IPS-NIHi11 (cell line): ENCODE results near the gene LPP.

Experiments
- DNase-seq: peaks from one replicate; pipeline ENCODE4 v3.0.0; 2012; ENCODE audit warnings: mixed read lengths, low spot score

Gene LPP

GRCh38 chr3:188712248-188712924, 558.4 kb downstream of the LPP start:
- DNase-seq, result no peak

DNA sequence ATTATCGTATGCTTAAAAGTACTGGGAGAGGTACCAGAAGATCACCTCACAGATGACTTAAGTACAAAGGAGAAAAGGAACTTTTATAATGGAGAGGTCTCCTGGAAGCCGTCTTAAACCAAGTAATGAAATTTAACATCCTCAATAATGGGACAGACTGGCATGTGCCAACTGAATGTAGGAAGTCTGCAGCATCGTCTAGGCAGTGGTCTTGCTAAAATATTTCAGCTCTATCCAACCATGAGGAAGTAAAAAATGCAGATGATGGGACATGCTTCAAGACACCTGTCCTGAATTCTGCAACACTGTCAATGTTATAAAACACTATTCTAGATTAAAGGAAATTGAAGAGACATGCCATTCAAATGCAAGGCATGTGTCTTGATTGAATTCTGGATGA, 559.0 kb downstream of the LPP start:
- DNase-seq, result no peak

- DNase-seq, result no peak
Measured at GRCh38 chr3:188719545-188719944, 565.6 kb downstream of the LPP start.

- DNase-seq, result no peak
Measured at GRCh38 chr3:188720215-188720614, 566.3 kb downstream of the LPP start.

- no peak for DNase-seq
Measured at GRCh38 chr3:188720636-188721035, 566.7 kb downstream of the LPP start.

- DNase-seq, result no peak
Measured at GRCh38 chr3:188721312-188721711, 567.4 kb downstream of the LPP start.

DNA sequence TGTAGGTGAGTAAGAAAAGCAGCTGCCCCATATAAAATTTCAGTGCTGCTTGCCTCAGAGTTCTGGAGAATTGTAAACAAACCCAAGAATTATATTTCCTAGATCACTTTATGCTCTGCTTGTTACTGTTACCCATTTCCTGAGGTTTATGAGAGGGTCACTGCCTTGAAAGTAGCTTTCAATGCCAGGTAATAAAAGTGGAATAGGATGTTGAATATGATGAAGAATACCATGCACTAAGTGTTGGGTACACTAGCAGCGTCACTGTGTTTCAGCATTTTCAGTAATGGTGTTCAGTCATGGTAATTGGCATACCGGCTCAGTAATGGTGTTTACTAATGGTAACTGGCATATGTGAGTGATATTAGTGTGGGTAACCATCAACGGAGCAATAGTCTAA, 568.0 kb downstream of the LPP start:
- DNase-seq, result no peak

GRCh38 chr3:188722963-188723362, 569.0 kb downstream of the LPP start:
- DNase-seq, result no peak

DNA sequence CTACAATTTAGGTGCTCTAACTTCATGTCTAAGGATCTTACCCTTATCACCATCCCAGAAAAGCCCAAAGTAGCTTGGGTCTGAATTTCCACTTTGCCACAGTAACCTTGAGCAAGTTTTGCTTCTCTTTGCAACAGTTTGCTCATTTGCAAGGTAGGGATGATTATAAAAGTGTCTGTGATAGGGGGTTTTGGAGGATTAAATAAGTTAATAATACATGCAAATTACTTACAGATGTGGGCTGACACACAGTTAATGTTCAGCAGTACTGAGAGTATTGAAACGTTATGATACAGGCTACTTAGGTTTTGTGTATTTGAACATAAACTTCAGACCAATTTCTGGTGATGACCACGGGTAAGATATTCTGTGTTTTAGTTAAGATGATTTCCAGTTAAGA, 573.1 kb downstream of the LPP start:
- no peak for DNase-seq

- no peak for DNase-seq
Measured at GRCh38 chr3:188728371-188728896, 574.5 kb downstream of the LPP start.

- no peak for DNase-seq
Measured at GRCh38 chr3:188729422-188729821, 575.5 kb downstream of the LPP start.

DNA sequence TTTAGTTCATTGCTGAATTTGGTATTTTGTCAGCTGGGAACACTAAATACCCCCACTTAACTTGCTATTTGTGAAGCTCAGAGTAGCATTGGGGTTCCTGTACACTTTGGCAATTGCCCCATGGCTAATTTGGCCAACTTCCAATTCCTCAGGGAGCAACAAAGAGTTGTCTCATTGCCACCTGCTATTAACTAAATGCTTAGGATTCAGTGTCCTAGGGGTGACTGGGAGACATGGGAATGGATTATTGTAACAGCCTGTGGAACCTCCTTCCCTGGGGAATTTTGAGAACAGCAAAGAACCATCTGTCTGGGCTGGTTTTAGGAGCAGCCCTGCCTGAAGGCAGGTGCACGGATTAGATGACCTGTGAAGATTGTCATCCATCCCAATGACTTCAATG, 580.4 kb downstream of the LPP start:
- DNase-seq, result no peak

DNA sequence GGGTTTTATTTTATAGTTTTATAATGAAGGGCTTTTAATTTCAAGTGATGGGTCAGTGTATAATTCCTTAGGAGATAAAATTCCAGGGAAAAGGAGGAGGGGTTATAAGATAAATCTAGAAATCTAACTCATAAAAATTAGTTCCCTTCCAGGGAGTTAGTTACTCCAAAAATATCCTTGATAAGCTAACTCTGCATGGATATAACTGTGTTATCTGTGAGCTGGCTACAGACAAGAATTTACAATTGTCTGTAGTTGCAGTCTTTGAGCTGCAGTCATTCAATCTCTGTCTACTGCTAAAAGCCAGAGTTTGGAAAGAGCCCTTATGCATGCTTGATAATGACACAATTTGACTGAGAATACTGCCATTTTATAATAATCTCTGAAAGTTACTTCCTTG, 585.6 kb downstream of the LPP start:
- DNase-seq, result no peak

GRCh38 chr3:188740010-188740409, 586.1 kb downstream of the LPP start:
- no peak for DNase-seq

GRCh38 chr3:188742755-188743550, 589.0 kb downstream of the LPP start:
- DNase-seq, result no peak

GRCh38 chr3:188744166-188744565, 590.2 kb downstream of the LPP start:
- DNase-seq, result no peak

- no peak for DNase-seq
Measured at GRCh38 chr3:188745031-188745430, 591.1 kb downstream of the LPP start.

- DNase-seq, result no peak
Measured at GRCh38 chr3:188746291-188746783, 592.4 kb downstream of the LPP start.

GRCh38 chr3:188747489-188747888, 593.5 kb downstream of the LPP start:
- DNase-seq, result no peak

DNA sequence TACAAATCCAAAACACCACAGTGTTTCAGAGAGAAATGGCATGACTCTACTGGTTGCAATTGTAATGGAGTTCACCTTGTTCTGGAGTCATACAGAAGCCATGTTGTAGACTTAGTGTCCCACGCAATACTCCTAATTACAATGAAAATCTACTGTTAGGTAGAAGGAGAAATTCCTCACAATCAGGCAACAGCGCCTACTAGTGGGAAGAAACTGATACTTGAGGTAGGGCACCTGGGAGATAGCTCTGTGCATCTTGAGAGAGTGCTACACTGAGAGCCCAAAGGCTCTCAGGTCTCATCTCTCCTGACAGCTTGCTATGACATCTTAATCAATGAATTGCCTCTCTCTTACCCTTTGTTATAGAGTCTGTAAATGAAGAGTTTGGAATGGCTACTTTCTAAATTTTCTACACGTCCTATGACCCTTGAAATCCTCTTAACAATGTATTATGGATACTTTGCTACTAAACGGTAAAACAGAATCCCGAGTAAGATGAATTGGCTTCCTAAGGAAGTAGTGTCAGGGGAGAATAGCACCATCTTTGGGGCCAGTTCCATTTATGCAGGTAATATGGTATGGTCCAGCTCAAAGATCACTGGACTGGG, 595.2 kb downstream of the LPP start:
- DNase-seq, result peak; percentile 57

DNA sequence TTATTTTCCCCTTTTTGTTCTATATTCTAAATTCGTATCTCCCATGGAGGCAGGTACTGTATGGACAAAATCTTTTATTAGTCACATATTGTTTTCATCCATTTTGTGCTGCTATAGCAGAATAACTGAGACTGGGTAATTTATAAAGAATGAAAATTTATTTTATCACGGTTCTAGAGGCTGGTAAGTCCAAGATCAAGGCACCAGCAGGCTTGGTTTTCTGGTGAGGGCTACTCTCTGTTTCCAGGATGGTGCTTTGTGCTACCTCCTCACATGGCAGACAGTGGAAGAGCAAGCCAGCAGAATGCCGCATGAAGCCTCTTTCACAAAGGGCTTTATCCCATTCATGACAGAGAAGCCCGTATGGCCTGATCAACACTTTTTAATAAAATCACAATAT, 595.9 kb downstream of the LPP start:
- no peak for DNase-seq

GRCh38 chr3:188750617-188751016, 596.7 kb downstream of the LPP start:
- DNase-seq, result no peak

GRCh38 chr3:188752850-188753249, 598.9 kb downstream of the LPP start:
- no peak for DNase-seq
